Endothelial cell of umbilical vein (primary cell): ENCODE results near the gene ATXN1.

Source experiments
- EZH2 ChIP-seq: IDR thresholded peaks from 2 replicates; pipeline ENCODE4 v1.6.1; 2012; ENCODE audit warnings: borderline replicate concordance, low read depth, mild to moderate bottlenecking, moderate library complexity, low read length, inconsistent platforms; ENCODE audit not compliant: severe bottlenecking
- FOS ChIP-seq: IDR thresholded peaks from 2 replicates; pipeline ENCODE4 v1.6.1; 2011; ENCODE audit warnings: mild to moderate bottlenecking, low read length, moderate library complexity, borderline replicate concordance; ENCODE audit not compliant: insufficient read depth
- MYC ChIP-seq: IDR thresholded peaks from one replicate; pipeline ENCODE4 v1.6.1; 2011; ENCODE audit warnings: mild to moderate bottlenecking, low read depth, low read length
- POLR2A ChIP-seq: IDR thresholded peaks from 2 replicates; pipeline ENCODE4 v1.6.1; 2012; ENCODE audit warnings: low read depth, mild to moderate bottlenecking, control low read depth, low read length
- POLR2AphosphoS5 ChIP-seq: IDR thresholded peaks from 2 replicates; pipeline ENCODE4 v1.6.1; 2012; ENCODE audit warnings: low read depth, mild to moderate bottlenecking, control low read depth, low read length, moderate library complexity; ENCODE audit not compliant: insufficient read depth
- TF ChIP-seq, protein P1 (sequence below), 2 donors: IDR thresholded peaks; 1 replicate in 1 of 2; 2 replicates in 1 of 2; pipeline ENCODE4 v1.5.1; 2011; ENCODE audit warnings: low read length in 2 of 2, mild to moderate bottlenecking in 2 of 2, moderate library complexity in 2 of 2, control low read depth in 1 of 2, inconsistent platforms in 1 of 2, low read depth in 1 of 2; ENCODE audit not compliant: insufficient read depth in 1 of 2; ENCODE audit errors: extremely low read depth in 1 of 2

DNA sequence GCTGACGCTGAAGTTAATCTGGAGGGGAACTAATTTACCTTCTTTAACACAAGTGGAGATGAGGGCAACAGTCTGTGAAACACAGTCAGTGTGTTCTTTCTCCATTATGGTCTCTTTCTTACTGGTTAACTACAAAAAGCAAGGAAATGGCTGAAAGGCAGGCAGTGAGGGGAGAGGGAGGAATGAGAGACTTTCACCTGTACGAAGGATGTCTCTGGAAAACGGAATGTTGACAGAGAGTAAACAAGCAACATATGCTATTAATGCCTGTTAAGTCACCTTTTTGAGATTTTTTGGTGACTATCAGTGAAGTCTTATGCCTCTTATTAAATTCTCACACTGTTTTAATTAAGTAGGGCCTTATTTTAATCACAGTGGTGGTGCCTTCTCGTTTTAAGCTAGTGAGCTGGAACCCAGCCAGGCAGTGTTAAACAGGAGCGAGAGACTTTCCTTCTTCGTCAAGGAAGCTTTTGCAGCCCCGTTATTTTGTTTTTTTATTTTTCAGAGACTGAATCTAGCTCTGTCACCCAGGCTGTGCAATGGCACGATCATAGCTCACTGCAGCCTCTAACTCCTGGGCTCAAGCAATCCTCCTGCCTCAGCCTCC lies 165.6 kb downstream of the ATXN1 start:
- TF ChIP-seq, protein P1, sequence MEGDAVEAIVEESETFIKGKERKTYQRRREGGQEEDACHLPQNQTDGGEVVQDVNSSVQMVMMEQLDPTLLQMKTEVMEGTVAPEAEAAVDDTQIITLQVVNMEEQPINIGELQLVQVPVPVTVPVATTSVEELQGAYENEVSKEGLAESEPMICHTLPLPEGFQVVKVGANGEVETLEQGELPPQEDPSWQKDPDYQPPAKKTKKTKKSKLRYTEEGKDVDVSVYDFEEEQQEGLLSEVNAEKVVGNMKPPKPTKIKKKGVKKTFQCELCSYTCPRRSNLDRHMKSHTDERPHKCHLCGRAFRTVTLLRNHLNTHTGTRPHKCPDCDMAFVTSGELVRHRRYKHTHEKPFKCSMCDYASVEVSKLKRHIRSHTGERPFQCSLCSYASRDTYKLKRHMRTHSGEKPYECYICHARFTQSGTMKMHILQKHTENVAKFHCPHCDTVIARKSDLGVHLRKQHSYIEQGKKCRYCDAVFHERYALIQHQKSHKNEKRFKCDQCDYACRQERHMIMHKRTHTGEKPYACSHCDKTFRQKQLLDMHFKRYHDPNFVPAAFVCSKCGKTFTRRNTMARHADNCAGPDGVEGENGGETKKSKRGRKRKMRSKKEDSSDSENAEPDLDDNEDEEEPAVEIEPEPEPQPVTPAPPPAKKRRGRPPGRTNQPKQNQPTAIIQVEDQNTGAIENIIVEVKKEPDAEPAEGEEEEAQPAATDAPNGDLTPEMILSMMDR (IDR thresholded peaks at IDR 0.05; ENCODE audit: extremely low read depth in 1 of 2, insufficient read depth in 1 of 2, low read depth in 1 of 2, low read length in 2 of 2) = no peak
- TF ChIP-seq POLR2AphosphoS5 = no peak
- no peak for TF ChIP-seq POLR2A
- no peak for TF ChIP-seq FOS
- TF ChIP-seq MYC = no peak
- no peak for TF ChIP-seq EZH2
